ENCODE results near the gene MYO1E.
"Not testable (repeated sequence)": the region's sequence is repeated elsewhere in the genome, so short reads cannot be mapped to it uniquely, and the experiment has no call there.

DNA sequence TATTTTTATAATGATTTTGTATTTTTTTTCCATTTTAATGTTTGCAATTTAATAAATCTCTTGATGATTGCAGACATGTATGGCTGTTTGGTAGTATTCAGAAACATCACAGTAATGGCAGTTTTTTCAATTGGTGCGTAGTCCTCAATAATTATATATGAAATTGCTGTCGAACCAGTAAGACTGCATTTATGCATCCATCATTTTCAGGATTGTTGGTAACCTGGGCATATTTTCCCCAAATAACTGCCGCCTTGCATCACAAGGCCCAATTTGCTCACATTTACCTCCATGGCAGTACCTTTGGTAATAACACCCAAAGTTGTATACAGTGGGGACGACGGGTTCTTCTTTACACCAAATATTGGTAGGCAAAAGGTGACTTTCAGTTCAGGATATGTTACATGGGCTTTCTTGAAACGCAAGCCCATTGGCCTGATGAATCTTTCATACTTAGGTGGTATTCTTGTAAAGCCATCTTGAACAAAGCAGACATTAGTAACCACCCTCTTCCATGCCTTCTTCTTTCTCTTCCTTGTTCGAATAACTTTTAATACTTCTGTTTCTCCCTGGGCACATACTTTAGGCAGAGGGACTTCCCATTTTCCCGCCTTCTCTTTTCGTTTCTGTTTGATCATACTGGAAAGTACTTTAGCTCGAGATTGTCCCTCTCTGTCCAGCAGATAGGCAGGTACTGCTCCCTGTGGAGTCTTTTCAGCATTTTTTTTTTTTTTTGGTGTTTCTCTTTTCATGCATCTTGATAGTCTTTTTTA, 28.6 kb upstream of the MYO1E start:
- TF ChIP-seq, protein P1, sequence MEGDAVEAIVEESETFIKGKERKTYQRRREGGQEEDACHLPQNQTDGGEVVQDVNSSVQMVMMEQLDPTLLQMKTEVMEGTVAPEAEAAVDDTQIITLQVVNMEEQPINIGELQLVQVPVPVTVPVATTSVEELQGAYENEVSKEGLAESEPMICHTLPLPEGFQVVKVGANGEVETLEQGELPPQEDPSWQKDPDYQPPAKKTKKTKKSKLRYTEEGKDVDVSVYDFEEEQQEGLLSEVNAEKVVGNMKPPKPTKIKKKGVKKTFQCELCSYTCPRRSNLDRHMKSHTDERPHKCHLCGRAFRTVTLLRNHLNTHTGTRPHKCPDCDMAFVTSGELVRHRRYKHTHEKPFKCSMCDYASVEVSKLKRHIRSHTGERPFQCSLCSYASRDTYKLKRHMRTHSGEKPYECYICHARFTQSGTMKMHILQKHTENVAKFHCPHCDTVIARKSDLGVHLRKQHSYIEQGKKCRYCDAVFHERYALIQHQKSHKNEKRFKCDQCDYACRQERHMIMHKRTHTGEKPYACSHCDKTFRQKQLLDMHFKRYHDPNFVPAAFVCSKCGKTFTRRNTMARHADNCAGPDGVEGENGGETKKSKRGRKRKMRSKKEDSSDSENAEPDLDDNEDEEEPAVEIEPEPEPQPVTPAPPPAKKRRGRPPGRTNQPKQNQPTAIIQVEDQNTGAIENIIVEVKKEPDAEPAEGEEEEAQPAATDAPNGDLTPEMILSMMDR (IDR thresholded peaks at IDR 0.05), result not testable (repeated sequence)
- TF ChIP-seq EP300, POLR2A, POLR2AphosphoS5 (IDR thresholded peaks at IDR 0.05): not testable (repeated sequence)

Data from sigmoid colon (tissue), 4 donors.